AG09319 (cell line): ENCODE results near the gene CREB3L4.
"Not testable (repeated sequence)": the region's sequence is repeated elsewhere in the genome, so short reads cannot be mapped to it uniquely, and the experiment has no call there.

Experiments
- DNase-seq: peaks from one replicate; pipeline ENCODE4 v3.0.0-alpha.2; 2010; ENCODE audit warnings: low read depth; ENCODE audit errors: extremely low read depth
- CTCF ChIP-seq: IDR thresholded peaks from 2 replicates; pipeline ENCODE4 v1.5.1; 2011; ENCODE audit warnings: low read depth, mild to moderate bottlenecking, inconsistent platforms, low read length, moderate library complexity

Gene CREB3L4

GRCh38 chr1:153970346-153970745 is 2.6 kb downstream of the CREB3L4 start:
- no peak for DNase-seq
- no peak for TF ChIP-seq CTCF

- no peak for TF ChIP-seq CTCF
- DNase-seq = no peak
Observed at GRCh38 chr1:153973071-153973470, 5.4 kb downstream of the CREB3L4 start.

GRCh38 chr1:153973525-153973924 is 5.8 kb downstream of the CREB3L4 start:
- no peak for TF ChIP-seq CTCF
- DNase-seq = no peak

GRCh38 chr1:153976819-153977249 is 9.1 kb downstream of the CREB3L4 start:
- no peak for DNase-seq
- TF ChIP-seq CTCF = no peak

- DNase-seq = no peak
Observed at GRCh38 chr1:153977250-153978240, 9.8 kb downstream of the CREB3L4 start, which contains the start of gene JTB. TSS of gene JTB (minus strand) at chr1:153977674. CDS start at chr1:153977252, 422 bp downstream.

GRCh38 chr1:153978274-153978909 is 10.7 kb downstream of the CREB3L4 start:
- TF ChIP-seq CTCF = no peak
- no peak for DNase-seq

More at GRCh38 chr1:153977250-153978240, 9.8 kb downstream of the CREB3L4 start, which contains the start of gene JTB:
- no peak for TF ChIP-seq CTCF

- not testable (repeated sequence) for DNase-seq
Observed at GRCh38 chr1:153979091-153979490, 11.4 kb downstream of the CREB3L4 start.

GRCh38 chr1:153981735-153982134 is 14.0 kb downstream of the CREB3L4 start:
- not testable (repeated sequence) for DNase-seq
